IMR-90 (cell line): Measurements from ENCODE around the gene TBC1D32. TPM values are rescaled to one million over a fixed set of nuclear protein-coding genes. Genes with fewer than 3 reads are reported as not detected.

ENCODE experiments used
- ATAC-seq: fragments of 200-7000 bp; cut with Tn5 transposase; 2 replicates; pipeline ENCODE4 v1.9.1; 2020; ENCODE audit warnings: low read depth, mild to moderate bottlenecking, moderate library complexity
- BruUV-seq: library from RNA; stranded (reverse); fragments of 400-500 nt; replicated peaks from 2 replicates; lab custom pipeline; 2021; lab: Mats Ljungman, UMichigan
- CTCF ChIA-PET: fragments of 300-600 bp; formaldehyde crosslinking; extraction: SDS; loops from one replicate; lab custom pipeline; 2021; ENCODE audit warnings: antibody characterized with exemption; lab: Yijun Ruan, JAX
- POLR2A ChIA-PET: fragments of 300-600 bp; sonication (Branson Sonifier 250); formaldehyde crosslinking; loops from one replicate; lab custom pipeline; 2022; ENCODE audit warnings: antibody characterized with exemption; ENCODE audit not compliant: unreplicated experiment; lab: Charles Lee
- DNase-seq: peaks from one replicate; pipeline ENCODE4 v3.0.0; 2013
- H2AFZ ChIP-seq: replicated peaks from 2 replicates; pipeline ENCODE3; 2013; ENCODE audit warnings: low read length, mild to moderate bottlenecking; ENCODE audit not compliant: poor library complexity
- H2AK5ac ChIP-seq: 2 replicates; pipeline ENCODE4 v1.6.1; 2013; ENCODE audit warnings: low read depth, low read length, inconsistent platforms
- H2AK9ac ChIP-seq: replicated peaks from 2 replicates; pipeline ENCODE3; 2013; ENCODE audit warnings: mild to moderate bottlenecking, low read depth, low read length, moderate library complexity; ENCODE audit not compliant: poor library complexity
- H2BK120ac ChIP-seq: 2 replicates; pipeline ENCODE4 v1.6.1; 2013; ENCODE audit warnings: low read depth, low read length, inconsistent platforms
- H2BK15ac ChIP-seq: 3 replicates; pipeline ENCODE4 v1.6.1; 2013; ENCODE audit warnings: low read depth, low read length, inconsistent platforms
- H2BK20ac ChIP-seq: 2 replicates; pipeline ENCODE4 v1.6.1; 2013; ENCODE audit warnings: low read depth, mild to moderate bottlenecking, inconsistent platforms, low read length, moderate library complexity
- H2BK5ac ChIP-seq: 2 replicates; pipeline ENCODE4 v1.6.1; 2013; ENCODE audit warnings: mild to moderate bottlenecking, low read depth, low read length, inconsistent platforms; ENCODE audit not compliant: poor library complexity, severe bottlenecking
- H3K14ac ChIP-seq: replicated peaks from 2 replicates; pipeline ENCODE4 v1.6.1; 2013; ENCODE audit warnings: low read depth, low read length, inconsistent platforms
- H3K18ac ChIP-seq: 2 replicates; pipeline ENCODE4 v1.6.1; 2013; ENCODE audit warnings: low read depth, low read length, control low read depth
- H3K23ac ChIP-seq: 2 replicates; pipeline ENCODE4 v1.6.1; 2013; ENCODE audit warnings: low read depth, low read length, inconsistent platforms
- H3K27ac ChIP-seq: 2 replicates; pipeline ENCODE4 v1.5.1; 2013; ENCODE audit warnings: mild to moderate bottlenecking, control low read depth, low read length; ENCODE audit not compliant: insufficient read depth
- H3K27me3 ChIP-seq: 2 replicates; pipeline ENCODE4 v1.6.1; 2013; ENCODE audit warnings: low read length; ENCODE audit not compliant: control insufficient read depth, insufficient read depth
- H3K36me3 ChIP-seq: 2 replicates; pipeline ENCODE4 v1.6.1; 2013; ENCODE audit warnings: low read length, mixed read lengths; ENCODE audit not compliant: control insufficient read depth, insufficient read depth
- H3K4ac ChIP-seq: 2 replicates; pipeline ENCODE4 v1.6.1; 2013; ENCODE audit warnings: low read depth, low read length, inconsistent platforms
- H3K4me1 ChIP-seq: 2 replicates; pipeline ENCODE4 v1.6.1; 2013; ENCODE audit warnings: low read length, mixed read lengths; ENCODE audit not compliant: control insufficient read depth, insufficient read depth
- H3K4me2 ChIP-seq: 2 replicates; pipeline ENCODE4 v1.6.1; 2013; ENCODE audit warnings: low read depth, mild to moderate bottlenecking, control low read depth, low read length, moderate library complexity
- H3K4me3 ChIP-seq: 2 replicates; pipeline ENCODE4 v1.5.1; 2013; ENCODE audit warnings: low read depth, mild to moderate bottlenecking, control low read depth, low read length, moderate library complexity; ENCODE audit not compliant: insufficient read depth
- H3K56ac ChIP-seq: 2 replicates; pipeline ENCODE4 v1.6.1; 2013; ENCODE audit warnings: low read length, inconsistent platforms; ENCODE audit not compliant: insufficient read depth; ENCODE audit errors: extremely low read depth
- H3K79me1 ChIP-seq, 2 experiments: 2 replicates each; pipeline ENCODE4 v1.6.1; 2013; ENCODE audit warnings: low read length in 2 of 2, inconsistent platforms in 1 of 2, low read depth in 1 of 2
- H3K9ac ChIP-seq: 2 replicates; pipeline ENCODE4 v1.6.1; 2013; ENCODE audit warnings: low read depth, low read length, control low read depth
- H3K9me1 ChIP-seq: 2 replicates; pipeline ENCODE4 v1.6.1; 2013; ENCODE audit warnings: low read length, inconsistent platforms; ENCODE audit not compliant: insufficient read depth
- H3K9me3 ChIP-seq: 2 replicates; pipeline ENCODE4 v1.6.1; 2013; ENCODE audit warnings: low read length; ENCODE audit not compliant: control insufficient read depth, insufficient read depth
- H4K20me1 ChIP-seq: 2 replicates; pipeline ENCODE4 v1.6.1; 2013; ENCODE audit warnings: low read length, inconsistent platforms; ENCODE audit not compliant: insufficient read depth
- H4K5ac ChIP-seq: 2 replicates; pipeline ENCODE4 v1.6.1; 2013; ENCODE audit warnings: mild to moderate bottlenecking, low read depth, low read length, control low read depth
- H4K8ac ChIP-seq, 2 experiments: 2 replicates each; pipeline ENCODE4 v1.6.1; 2013; ENCODE audit warnings: low read depth in 2 of 2, low read length in 2 of 2, control low read depth in 1 of 2, inconsistent platforms in 1 of 2
- H4K91ac ChIP-seq: 2 replicates; pipeline ENCODE4 v1.6.1; 2013; ENCODE audit warnings: low read depth, low read length, inconsistent platforms; ENCODE audit not compliant: insufficient read depth
- BHLHE40 ChIP-seq: fragments of 150-350 bp; IDR thresholded peaks from 2 replicates; pipeline ENCODE4 v1.6.1; 2016; ENCODE audit warnings: mild to moderate bottlenecking, low read depth, low read length
- CEBPB ChIP-seq: IDR thresholded peaks from 2 replicates; pipeline ENCODE4 v1.6.1; 2012; ENCODE audit warnings: low read depth, low read length, improper control_type of control experiment
- CHD1 ChIP-seq: IDR thresholded peaks from 2 replicates; pipeline ENCODE4 v1.6.1; 2012; ENCODE audit warnings: low read depth, low read length, improper control_type of control experiment
- CTCF ChIP-seq: conservative IDR thresholded peaks from 2 replicates; pipeline ENCODE4 v1.5.1; 2012; ENCODE audit warnings: mild to moderate bottlenecking, low read depth, low read length, improper control_type of control experiment
- FOS ChIP-seq: fragments of 150-350 bp; IDR thresholded peaks from 2 replicates; pipeline ENCODE4 v1.6.1; 2016; ENCODE audit warnings: low read depth, low read length
- MAFK ChIP-seq: IDR thresholded peaks from 2 replicates; pipeline ENCODE4 v1.6.1; 2012; ENCODE audit warnings: low read depth, low read length, improper control_type of control experiment
- MAZ ChIP-seq: IDR thresholded peaks from 2 replicates; pipeline ENCODE4 v1.6.1; 2012; ENCODE audit warnings: low read depth, mild to moderate bottlenecking, low read length, improper control_type of control experiment, moderate library complexity, borderline replicate concordance
- MXI1 ChIP-seq: IDR thresholded peaks from 2 replicates; pipeline ENCODE4 v1.6.1; 2012; ENCODE audit warnings: low read depth, mild to moderate bottlenecking, low read length, moderate library complexity, borderline replicate concordance
- NFE2L2 ChIP-seq: fragments of 150-350 bp; IDR thresholded peaks from 2 replicates; pipeline ENCODE4 v1.6.1; 2016; ENCODE audit warnings: low read depth, mild to moderate bottlenecking, low read length
- POLR2A ChIP-seq: IDR thresholded peaks from 2 replicates; pipeline ENCODE4 v1.6.1; 2012; ENCODE audit warnings: mild to moderate bottlenecking, low read depth, low read length
- RAD21 ChIP-seq: IDR thresholded peaks from 2 replicates; pipeline ENCODE4 v1.6.1; 2012; ENCODE audit warnings: low read length, improper control_type of control experiment
- RCOR1 ChIP-seq: IDR thresholded peaks from 2 replicates; pipeline ENCODE4 v1.6.1; 2012; ENCODE audit warnings: mild to moderate bottlenecking, low read length, improper control_type of control experiment; ENCODE audit not compliant: insufficient replicate concordance
- RFX5 ChIP-seq: IDR thresholded peaks from 2 replicates; pipeline ENCODE4 v1.8.0; 2012; ENCODE audit warnings: low read depth, mild to moderate bottlenecking, low read length, moderate library complexity
- SMC3 ChIP-seq: fragments of 150-350 bp; IDR thresholded peaks from 2 replicates; pipeline ENCODE4 v1.6.1; 2016; ENCODE audit warnings: low read depth, mild to moderate bottlenecking, antibody characterized with exemption, low read length, moderate library complexity
- USF2 ChIP-seq: fragments of 150-350 bp; IDR thresholded peaks from 2 replicates; pipeline ENCODE4 v1.6.1; 2017; ENCODE audit warnings: mild to moderate bottlenecking, antibody characterized with exemption, low read length, low read depth
- WGBS, 2 experiments: methylation state at CpG; one replicate each; pipeline versions ENCODE4 v1.1.5 to v1.1.7; 2013; ENCODE audit warnings: missing lambda C conversion rate in 2 of 2; ENCODE audit not compliant: insufficient read length in 1 of 2; ENCODE audit errors: extremely low coverage in 2 of 2; 5-methylcytosine and 5-hydroxymethylcytosine counted together
- dilution Hi-C: fragments of 300-500 bp; cut with HindIII; formaldehyde crosslinking; loops from one replicate; pipeline ENCODE4 v1.14.3; 2018; ENCODE audit warnings: low sequenced_read_pairs; ENCODE audit not compliant: unreplicated experiment
- in situ Hi-C: fragments of 300-500 bp; cut with MboI; formaldehyde crosslinking; loops from 3 replicates; pipeline ENCODE4 v1.14.3; 2019; ENCODE audit warnings: low sequenced_read_pairs, inconsistent platforms, mixed read lengths
- intact Hi-C: fragments of 100-400 bp; cut with micrococcal nuclease; formaldehyde crosslinking; loops from 2 replicates; pipeline ENCODE4 v1.10.0; 2022
- polyA plus RNA-seq, 3 experiments: library from polyadenylated mRNA; depleted of rRNA; stranded (reverse); fragments of >200 nt; gene quantifications; 2 replicates each; pipeline ENCODE4 v1.2.3, GENCODE V29; 2012; ENCODE audit warnings: low replicate concordance in 1 of 3
- total RNA-seq: library from RNA; depleted of rRNA; stranded (reverse); fragments of >200 nt; gene quantifications from 2 replicates; pipeline ENCODE4 v1.2.3, GENCODE V29; 2012
- TF ChIP-seq, protein P1 (sequence below): fragments of 150-350 bp; IDR thresholded peaks from 2 replicates; pipeline ENCODE4 v1.6.1; 2016; ENCODE audit warnings: low read depth, mild to moderate bottlenecking, low read length, moderate library complexity, borderline replicate concordance

The TBC1D32 gene
- total and polyA plus RNA-seq, 2 of the 4 experiments (the other 2 are of a cell fraction), result 3.0 to 7.2 TPM

DNA sequence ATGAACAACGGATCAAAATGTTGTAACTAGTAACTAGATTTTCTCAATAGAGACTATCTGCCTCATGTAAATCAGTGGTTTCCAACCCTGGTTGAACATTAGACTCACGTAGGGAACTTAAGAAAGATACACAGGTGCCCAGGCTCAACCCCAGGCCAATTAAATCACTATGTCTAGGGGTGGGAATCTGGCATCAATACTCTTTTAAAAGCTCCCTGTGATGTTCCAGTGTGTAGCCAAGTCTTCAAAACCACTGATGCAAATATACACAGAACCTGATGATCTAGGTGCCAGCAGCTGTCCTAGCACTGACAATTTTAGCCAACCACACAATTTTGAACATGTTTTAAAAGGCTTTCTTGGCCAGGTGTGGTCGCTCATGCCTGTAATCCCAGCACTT is 128.7 kb downstream of the TBC1D32 start:
- in situ Hi-C loops (no loop called here), dilution Hi-C loops (no loop called here), intact Hi-C loops (no loop called here)
- Histone ChIP-seq H4K5ac (no peak overlapping the region), H3K4ac (no peak overlapping the region), H3K56ac (no peak overlapping the region), H3K9ac (no peak overlapping the region), H3K14ac (no peak overlapping the region), H2BK5ac (no peak overlapping the region), H2AFZ (no peak overlapping the region), H3K4me1 (no peaks in the 10 kb centered on the region), H3K36me3 (no peaks in the 10 kb centered on the region), H2BK20ac (no peak overlapping the region), H3K27me3 (no peaks in the 10 kb centered on the region), H2AK9ac (no peak overlapping the region), H2BK15ac (no peak overlapping the region), H3K27ac (no peak overlapping the region), H2BK120ac (no peak overlapping the region), H3K79me1 (no peaks in the 10 kb centered on the region), H3K18ac (no peak overlapping the region), H4K20me1 (no peaks in the 10 kb centered on the region), H3K4me3 (no peak overlapping the region), H2AK5ac (no peak overlapping the region), H3K9me3 (no peaks in the 10 kb centered on the region), H4K91ac (no peak overlapping the region), H3K23ac (no peak overlapping the region), H3K9me1 (no peaks in the 10 kb centered on the region), H4K8ac (no peak overlapping the region), H3K4me2 (no peak overlapping the region)
- BruUV-seq, result no TSS peak
- no peak for ATAC-seq
- no CpG with 5 or more reads among the region's 3 CpGs for WGBS, 2 experiments
- POLR2A ChIA-PET, result no interaction called here
- TF ChIP-seq CTCF (no peak), MAFK (no peak), NFE2L2 (no peak), RCOR1 (no peak), MXI1 (no peak), POLR2A (no peak), CHD1 (no peak), BHLHE40 (no peak), FOS (no peak), SMC3 (no peak), RFX5 (no peak), CEBPB (no peak), USF2 (no peak), MAZ (no peak), RAD21 (no peak)
- TF ChIP-seq, protein P1, sequence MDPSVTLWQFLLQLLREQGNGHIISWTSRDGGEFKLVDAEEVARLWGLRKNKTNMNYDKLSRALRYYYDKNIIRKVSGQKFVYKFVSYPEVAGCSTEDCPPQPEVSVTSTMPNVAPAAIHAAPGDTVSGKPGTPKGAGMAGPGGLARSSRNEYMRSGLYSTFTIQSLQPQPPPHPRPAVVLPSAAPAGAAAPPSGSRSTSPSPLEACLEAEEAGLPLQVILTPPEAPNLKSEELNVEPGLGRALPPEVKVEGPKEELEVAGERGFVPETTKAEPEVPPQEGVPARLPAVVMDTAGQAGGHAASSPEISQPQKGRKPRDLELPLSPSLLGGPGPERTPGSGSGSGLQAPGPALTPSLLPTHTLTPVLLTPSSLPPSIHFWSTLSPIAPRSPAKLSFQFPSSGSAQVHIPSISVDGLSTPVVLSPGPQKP, result no peak
- CTCF ChIA-PET, result no interaction called here
- no peak for DNase-seq
